ENCODE results near the gene MPPED1.

Gene MPPED1

GRCh38 chr22:43483669-43484068 lies 71.9 kb downstream of the MPPED1 start:
- H3K4me3 ChIP-seq (ENCODE audit: control insufficient read depth, low read depth, low read length), result no peak overlapping the region
- no peak for TF ChIP-seq CTCF (conservative IDR thresholded peaks at IDR 0.05; ENCODE audit: control insufficient read depth, insufficient read depth, low read depth, low read length)
- DNase-seq (ENCODE audit: low read depth), result no peak

- DNase-seq (ENCODE audit: low read depth), result no peak
- no peak for TF ChIP-seq CTCF (conservative IDR thresholded peaks at IDR 0.05; ENCODE audit: control insufficient read depth, insufficient read depth, low read depth, low read length)
- no peak overlapping the region for H3K4me3 ChIP-seq (ENCODE audit: control insufficient read depth, low read depth, low read length)
Measured at GRCh38 chr22:43484227-43484626, 72.4 kb downstream of the MPPED1 start.

GRCh38 chr22:43485502-43486089 lies 73.8 kb downstream of the MPPED1 start:
- no peak overlapping the region for H3K4me3 ChIP-seq (ENCODE audit: control insufficient read depth, low read depth, low read length)
- no peak for TF ChIP-seq CTCF (conservative IDR thresholded peaks at IDR 0.05; ENCODE audit: control insufficient read depth, insufficient read depth, low read depth, low read length)
- DNase-seq (ENCODE audit: low read depth), result no peak

- no peak overlapping the region for H3K4me3 ChIP-seq (ENCODE audit: control insufficient read depth, low read depth, low read length)
- DNase-seq (ENCODE audit: low read depth), result no peak
- no peak for TF ChIP-seq CTCF (conservative IDR thresholded peaks at IDR 0.05; ENCODE audit: control insufficient read depth, insufficient read depth, low read depth, low read length)
Measured at GRCh38 chr22:43487311-43488030, 75.7 kb downstream of the MPPED1 start.

- no peak overlapping the region for H3K4me3 ChIP-seq (ENCODE audit: control insufficient read depth, low read depth, low read length)
- DNase-seq (ENCODE audit: low read depth), result no peak
- no peak for TF ChIP-seq CTCF (conservative IDR thresholded peaks at IDR 0.05; ENCODE audit: control insufficient read depth, insufficient read depth, low read depth, low read length)
Measured at GRCh38 chr22:43488031-43488866, 76.4 kb downstream of the MPPED1 start.

- DNase-seq (ENCODE audit: low read depth), result no peak
- H3K4me3 ChIP-seq (ENCODE audit: control insufficient read depth, low read depth, low read length), result no peak overlapping the region
- no peak for TF ChIP-seq CTCF (conservative IDR thresholded peaks at IDR 0.05; ENCODE audit: control insufficient read depth, insufficient read depth, low read depth, low read length)
Measured at GRCh38 chr22:43488937-43489336, 77.1 kb downstream of the MPPED1 start.

All from fibroblast of mammary gland (primary cell).